PC-9 (cell line): ENCODE measurements around the gene LRP1B.

Experiments used
- CTCF ChIP-seq: fragments of 200-600 bp; sonication (generic); conservative IDR thresholded peaks from 2 replicates; pipeline ENCODE4 v1.6.1; 2017; ENCODE audit warnings: mixed run types, antibody characterized with exemption, mild to moderate bottlenecking, moderate library complexity
- EZH2 ChIP-seq: fragments of 200-600 bp; sonication (generic); IDR thresholded peaks from 2 replicates; pipeline ENCODE4 v1.8.0; 2017; ENCODE audit warnings: antibody characterized with exemption, low read depth

- no peak for TF ChIP-seq CTCF
- no peak for TF ChIP-seq EZH2
These were observed 1256.8 kb downstream of the LRP1B start for GRCh38 chr2:140873915-140874531.
